Spleen (tissue), 7 donors: Measurements from ENCODE around the gene PEX10.

Experiments
- CTCF ChIP-seq, 11 experiments: fragments of 200-600 bp in 7 of 11; fragments of 450-650 bp in 4 of 11; sonication (generic) in 4 of 11; IDR thresholded peaks in 8 of 11; conservative IDR thresholded peaks in 3 of 11; 1 replicate in 7 of 11; 2 replicates in 4 of 11; pipeline versions ENCODE4 v1.4.0 to v1.8.0; 2016 to 2021; ENCODE audit warnings: antibody characterized with exemption in 11 of 11, inconsistent platforms in 4 of 11, mild to moderate bottlenecking in 1 of 11
- POLR2A ChIP-seq, 3 donors: fragments of 450-650 bp; IDR thresholded peaks; one replicate each; pipeline ENCODE4 v1.5.1; 2017; ENCODE audit warnings: antibody characterized with exemption in 3 of 3, mild to moderate bottlenecking in 1 of 3
- donor health status: DM: no; HTN: no; CAD: no; lungs with moderate emphysema.
- donor health status: DM: no; HTN: no; CAD: no.
- donor health status: DM: no; HTN: no; CAD: no.

GRCh38 chr1:2446861-2447260 is 34.5 kb upstream of the PEX10 start:
- TF ChIP-seq CTCF (IDR thresholded peaks at IDR 0.05 in 8 of 11, conservative IDR thresholded peaks at IDR 0.05 in 3 of 11): no peak
- TF ChIP-seq POLR2A (IDR thresholded peaks at IDR 0.05): no peak
